Effector memory CD8-positive, alpha-beta T cell (primary cell): ENCODE measurements around the gene TMCC3.

ENCODE experiments used
- ATAC-seq: fragments of 150-1000 bp; cut with Tn5 transposase; replicated peaks from 2 replicates; pipeline ENCODE4 v1.10.0; 2021; ENCODE audit warnings: mild to moderate bottlenecking, moderate library complexity
- DNase-seq, 3 experiments: peaks; one replicate each; pipeline ENCODE4 v3.0.0; 2021
- H3K27ac Mint-ChIP-seq, 2 donors: one replicate each; pipeline ENCODE4 v1.8.0; 2022; ENCODE audit warnings: mild to moderate bottlenecking in 2 of 2, mixed read lengths in 2 of 2, moderate library complexity in 2 of 2
- H3K27me3 Mint-ChIP-seq, 2 donors: one replicate each; pipeline ENCODE4 v1.8.0; 2022; ENCODE audit warnings: mixed read lengths in 2 of 2
- H3K36me3 Mint-ChIP-seq: one replicate; pipeline ENCODE4 v1.8.0; 2022; ENCODE audit warnings: mild to moderate bottlenecking, moderate library complexity, mixed read lengths; ENCODE audit not compliant: insufficient read depth
- H3K4me1 Mint-ChIP-seq, 2 donors: one replicate each; pipeline ENCODE4 v1.8.0; 2022; ENCODE audit warnings: low read depth in 2 of 2, mixed read lengths in 2 of 2
- H3K4me3 Mint-ChIP-seq, 2 donors: one replicate each; pipeline ENCODE4 v1.8.0; 2022; ENCODE audit warnings: mild to moderate bottlenecking in 2 of 2, mixed read lengths in 2 of 2, moderate library complexity in 2 of 2
- H3K9me3 Mint-ChIP-seq, 2 donors: one replicate each; pipeline ENCODE4 v1.8.0; 2022; ENCODE audit warnings: mixed read lengths in 2 of 2

Gene TMCC3

GRCh38 chr12:94532490-94533422 is 117.6 kb downstream of the TMCC3 start:
- ATAC-seq = peak; percentile 77
- peak; percentile 61 to 68 (median 63) for DNase-seq
- H3K36me3 Mint-ChIP-seq = no peaks in the 10 kb centered on the region
- H3K4me3 Mint-ChIP-seq = no peak overlapping the region
- peaks cover 4% of the 10 kb centered on the region in 2 donors for H3K4me1 Mint-ChIP-seq
- H3K27ac Mint-ChIP-seq = no peak overlapping the region
- H3K9me3 Mint-ChIP-seq = no peaks in the 10 kb centered on the region
- peaks cover 17 to 46% of the 10 kb centered on the region in 2 donors for H3K27me3 Mint-ChIP-seq

- no peak for ATAC-seq
- H3K4me3 Mint-ChIP-seq = no peak overlapping the region
- DNase-seq = no peak
- no peak overlapping the region for H3K27ac Mint-ChIP-seq
- H3K27me3 Mint-ChIP-seq = peaks cover 17 to 40% of the 10 kb centered on the region in 2 donors
- H3K4me1 Mint-ChIP-seq = peaks cover 4% of the 10 kb centered on the region in 2 donors
- H3K9me3 Mint-ChIP-seq = no peaks in the 10 kb centered on the region
- no peaks in the 10 kb centered on the region for H3K36me3 Mint-ChIP-seq
These were observed 119.1 kb downstream of the TMCC3 start for GRCh38 chr12:94531196-94531720.

DNA sequence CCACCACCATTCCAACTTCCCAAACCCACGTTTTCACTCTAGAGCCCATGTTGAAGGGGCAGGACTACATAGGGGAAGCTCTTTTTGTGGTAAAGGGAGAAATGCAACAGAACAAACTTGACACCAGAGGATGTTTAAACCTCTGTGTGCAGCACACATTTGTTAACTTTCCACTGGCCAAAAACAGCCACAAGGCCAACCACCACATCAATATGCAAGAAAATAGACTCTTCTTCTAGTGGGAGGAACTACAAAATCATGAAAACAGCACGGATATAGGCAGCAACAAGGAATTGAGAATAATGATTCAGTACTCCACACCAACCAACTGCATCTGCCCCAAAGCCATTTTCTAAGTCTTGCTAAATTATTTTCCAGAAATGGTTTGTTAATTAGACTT is 124.4 kb downstream of the TMCC3 start:
- peaks cover 0 to 2% of the 10 kb centered on the region in 2 donors for H3K4me1 Mint-ChIP-seq
- H3K9me3 Mint-ChIP-seq = no peaks in the 10 kb centered on the region
- no peak overlapping the region for H3K4me3 Mint-ChIP-seq
- H3K27me3 Mint-ChIP-seq = peaks cover 14 to 17% of the 10 kb centered on the region in 2 donors
- no peaks in the 10 kb centered on the region for H3K36me3 Mint-ChIP-seq
- no peak for ATAC-seq
- H3K27ac Mint-ChIP-seq = no peak overlapping the region
- DNase-seq = no peak
